ENCODE data around the gene SLC34A3.

GRCh38 chr9:137252555-137253506, 22.1 kb downstream of the SLC34A3 start:
- TF ChIP-seq CTCF (IDR thresholded peaks at IDR 0.05) (no peak), EZH2 (IDR thresholded peaks at IDR 0.05; ENCODE audit: borderline replicate concordance, insufficient read depth, low read depth, low read length, poor library complexity, severe bottlenecking) (no peak)

All from B cell (primary cell).